ENCODE data around the gene ZNF701. TPM values are rescaled to one million over a fixed set of nuclear protein-coding genes. Genes with fewer than 3 reads are reported as not detected.
"Not testable (repeated sequence)": the region's sequence is repeated elsewhere in the genome, so short reads cannot be mapped to it uniquely, and the experiment has no call there.

The ZNF701 gene
- total RNA-seq, 1 donor from 2014 or later: 18.5 TPM

- Mint-ChIP-seq H3K4me1 (ENCODE audit: unreplicated experiment) (peaks cover 10% of the 10 kb centered on the region), H3K9me3 (ENCODE audit: unreplicated experiment) (no peaks in the 10 kb centered on the region), H3K4me3 (ENCODE audit: unreplicated experiment) (peak overlapping the region; percentile 96), H3K36me3 (ENCODE audit: low read depth, unreplicated experiment) (peaks cover 4% of the 10 kb centered on the region), H3K27ac (ENCODE audit: unreplicated experiment) (peak overlapping the region; percentile 97), H3K27me3 (ENCODE audit: unreplicated experiment) (peaks cover 7% of the 10 kb centered on the region)
- TF ChIP-seq, protein P1, sequence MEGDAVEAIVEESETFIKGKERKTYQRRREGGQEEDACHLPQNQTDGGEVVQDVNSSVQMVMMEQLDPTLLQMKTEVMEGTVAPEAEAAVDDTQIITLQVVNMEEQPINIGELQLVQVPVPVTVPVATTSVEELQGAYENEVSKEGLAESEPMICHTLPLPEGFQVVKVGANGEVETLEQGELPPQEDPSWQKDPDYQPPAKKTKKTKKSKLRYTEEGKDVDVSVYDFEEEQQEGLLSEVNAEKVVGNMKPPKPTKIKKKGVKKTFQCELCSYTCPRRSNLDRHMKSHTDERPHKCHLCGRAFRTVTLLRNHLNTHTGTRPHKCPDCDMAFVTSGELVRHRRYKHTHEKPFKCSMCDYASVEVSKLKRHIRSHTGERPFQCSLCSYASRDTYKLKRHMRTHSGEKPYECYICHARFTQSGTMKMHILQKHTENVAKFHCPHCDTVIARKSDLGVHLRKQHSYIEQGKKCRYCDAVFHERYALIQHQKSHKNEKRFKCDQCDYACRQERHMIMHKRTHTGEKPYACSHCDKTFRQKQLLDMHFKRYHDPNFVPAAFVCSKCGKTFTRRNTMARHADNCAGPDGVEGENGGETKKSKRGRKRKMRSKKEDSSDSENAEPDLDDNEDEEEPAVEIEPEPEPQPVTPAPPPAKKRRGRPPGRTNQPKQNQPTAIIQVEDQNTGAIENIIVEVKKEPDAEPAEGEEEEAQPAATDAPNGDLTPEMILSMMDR (IDR thresholded peaks at IDR 0.05; ENCODE audit: unreplicated experiment): no peak
- peak; percentile 13 for DNase-seq (ENCODE audit: low spot score)
These were observed 42.1 kb upstream of the ZNF701 start for GRCh38 chr19:52527956-52528351.

- Mint-ChIP-seq H3K4me1 (ENCODE audit: unreplicated experiment) (peaks cover 15% of the 10 kb centered on the region), H3K27ac (ENCODE audit: unreplicated experiment) (no peak overlapping the region), H3K4me3 (ENCODE audit: unreplicated experiment) (no peak overlapping the region), H3K36me3 (ENCODE audit: low read depth, unreplicated experiment) (peaks cover 4% of the 10 kb centered on the region), H3K27me3 (ENCODE audit: unreplicated experiment) (peaks cover 11% of the 10 kb centered on the region), H3K9me3 (ENCODE audit: unreplicated experiment) (no peaks in the 10 kb centered on the region)
- TF ChIP-seq, protein P1 (IDR thresholded peaks at IDR 0.05; ENCODE audit: unreplicated experiment): no peak
- DNase-seq (ENCODE audit: low spot score): no peak
These were observed 37.6 kb upstream of the ZNF701 start for GRCh38 chr19:52532480-52532879.

GRCh38 chr19:52533901-52534300 lies 36.2 kb upstream of the ZNF701 start:
- TF ChIP-seq, protein P1 (IDR thresholded peaks at IDR 0.05; ENCODE audit: unreplicated experiment): no peak
- no peak for DNase-seq (ENCODE audit: low spot score)
- Mint-ChIP-seq H3K27ac (ENCODE audit: unreplicated experiment) (no peak overlapping the region), H3K4me3 (ENCODE audit: unreplicated experiment) (no peak overlapping the region), H3K27me3 (ENCODE audit: unreplicated experiment) (peaks cover 6% of the 10 kb centered on the region), H3K9me3 (ENCODE audit: unreplicated experiment) (no peaks in the 10 kb centered on the region), H3K36me3 (ENCODE audit: low read depth, unreplicated experiment) (no peaks in the 10 kb centered on the region), H3K4me1 (ENCODE audit: unreplicated experiment) (peaks cover 5% of the 10 kb centered on the region)

GRCh38 chr19:52535385-52535770 lies 34.7 kb upstream of the ZNF701 start:
- peak; percentile 26 for DNase-seq (ENCODE audit: low spot score)
- not testable (repeated sequence) for H3K36me3 Mint-ChIP-seq (ENCODE audit: low read depth, unreplicated experiment); H3K9me3 Mint-ChIP-seq (ENCODE audit: unreplicated experiment); H3K27me3 Mint-ChIP-seq (ENCODE audit: unreplicated experiment); H3K4me1 Mint-ChIP-seq (ENCODE audit: unreplicated experiment); H3K27ac Mint-ChIP-seq (ENCODE audit: unreplicated experiment)
- H3K4me3 Mint-ChIP-seq (ENCODE audit: unreplicated experiment): peak overlapping the region; percentile 93

DNA sequence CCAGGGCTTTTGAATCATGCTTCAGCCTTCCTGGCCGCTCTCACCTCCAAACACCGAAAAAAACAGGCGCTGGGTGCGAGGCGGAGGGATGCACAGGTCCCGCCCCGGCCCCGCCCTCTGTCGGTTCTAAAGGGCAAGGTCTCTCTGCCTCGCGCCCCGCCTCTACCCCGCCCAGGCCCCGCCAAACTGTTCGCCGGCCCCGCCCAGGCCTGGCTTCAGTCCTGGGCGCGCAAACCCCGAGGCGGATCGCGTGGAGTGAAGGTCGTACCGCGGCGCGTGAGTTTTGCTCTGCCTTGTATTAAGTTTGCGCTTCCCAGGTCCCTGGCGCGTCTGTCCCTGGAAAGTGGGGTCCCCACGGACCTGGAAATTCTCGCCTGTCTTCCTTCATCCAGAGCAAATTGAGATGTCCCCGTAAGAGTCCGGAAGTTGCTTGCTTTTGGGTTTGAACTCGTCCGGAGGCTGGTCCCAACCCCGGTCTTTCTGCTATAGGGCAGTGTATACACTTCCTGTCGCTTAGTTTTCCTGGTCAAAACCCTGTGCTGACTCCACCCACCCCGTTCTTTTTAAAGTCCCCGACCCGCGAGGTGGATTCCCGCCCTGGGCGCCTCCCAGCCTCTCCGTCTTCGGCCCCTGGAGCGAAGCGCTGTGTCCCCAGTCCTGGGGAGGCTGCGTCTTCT lies 34.2 kb upstream of the ZNF701 start:
- H3K36me3 Mint-ChIP-seq (ENCODE audit: low read depth, unreplicated experiment): no peaks in the 10 kb centered on the region

More for the DNA sequence above, 34.2 kb upstream of the ZNF701 start:
- TF ChIP-seq, protein P1 (IDR thresholded peaks at IDR 0.05; ENCODE audit: unreplicated experiment): peak; percentile 46
- DNase-seq (ENCODE audit: low spot score): peak; percentile 88
- H3K9me3 Mint-ChIP-seq (ENCODE audit: unreplicated experiment): no peaks in the 10 kb centered on the region
- peaks cover 6% of the 10 kb centered on the region for H3K27me3 Mint-ChIP-seq (ENCODE audit: unreplicated experiment)
- peak overlapping the region; percentile 84 for H3K27ac Mint-ChIP-seq (ENCODE audit: unreplicated experiment)
- H3K4me1 Mint-ChIP-seq (ENCODE audit: unreplicated experiment): peaks cover 5% of the 10 kb centered on the region
- H3K4me3 Mint-ChIP-seq (ENCODE audit: unreplicated experiment): peak overlapping the region; percentile 93

All from endothelial cell (in vitro differentiated cells).